Endothelial cell (in vitro differentiated cells): ENCODE results near the gene ITPKB. TPM values are rescaled to one million over a fixed set of nuclear protein-coding genes. Genes with fewer than 3 reads are reported as not detected.
"Not testable (repeated sequence)": the region's sequence is repeated elsewhere in the genome, so short reads cannot be mapped to it uniquely, and the experiment has no call there.

Experiments
- DNase-seq: peaks from one replicate; pipeline ENCODE4 v3.0.0; 2021; ENCODE audit warnings: low spot score
- H3K27ac Mint-ChIP-seq: one replicate; pipeline ENCODE4 v1.8.0; 2021; ENCODE audit warnings: mixed read lengths, inconsistent platforms; ENCODE audit not compliant: unreplicated experiment
- H3K27me3 Mint-ChIP-seq: one replicate; pipeline ENCODE4 v1.8.0; 2021; ENCODE audit warnings: mild to moderate bottlenecking, moderate library complexity, mixed read lengths, inconsistent platforms; ENCODE audit not compliant: unreplicated experiment
- H3K36me3 Mint-ChIP-seq: one replicate; pipeline ENCODE4 v1.8.0; 2021; ENCODE audit warnings: mild to moderate bottlenecking, low read depth, mixed read lengths, inconsistent platforms; ENCODE audit not compliant: unreplicated experiment
- H3K4me1 Mint-ChIP-seq: one replicate; pipeline ENCODE4 v1.8.0; 2021; ENCODE audit warnings: mild to moderate bottlenecking, mixed read lengths, inconsistent platforms; ENCODE audit not compliant: unreplicated experiment
- H3K4me3 Mint-ChIP-seq: one replicate; pipeline ENCODE4 v1.8.0; 2021; ENCODE audit warnings: mild to moderate bottlenecking, mixed read lengths, inconsistent platforms; ENCODE audit not compliant: unreplicated experiment
- H3K9me3 Mint-ChIP-seq: one replicate; pipeline ENCODE4 v1.8.0; 2021; ENCODE audit warnings: mixed read lengths, inconsistent platforms; ENCODE audit not compliant: unreplicated experiment
- total RNA-seq: library from RNA; stranded (reverse); fragmentation: NEBNext Ultra II Directional; extraction: Animal tissue kit (Norgen Biotek cat#: 25700); gene quantifications from one replicate; pipeline ENCODE4 v1.2.1, GENCODE V29; 2021; ENCODE audit not compliant: unreplicated experiment
- TF ChIP-seq, protein P1 (sequence below): fragments of 200-600 bp; sonication (generic); IDR thresholded peaks from one replicate; pipeline ENCODE4 v1.5.0; 2021; ENCODE audit warnings: antibody characterized with exemption; ENCODE audit not compliant: unreplicated experiment

The ITPKB gene
- total RNA-seq, 1 donor from 2014 or later: 144 TPM

DNA sequence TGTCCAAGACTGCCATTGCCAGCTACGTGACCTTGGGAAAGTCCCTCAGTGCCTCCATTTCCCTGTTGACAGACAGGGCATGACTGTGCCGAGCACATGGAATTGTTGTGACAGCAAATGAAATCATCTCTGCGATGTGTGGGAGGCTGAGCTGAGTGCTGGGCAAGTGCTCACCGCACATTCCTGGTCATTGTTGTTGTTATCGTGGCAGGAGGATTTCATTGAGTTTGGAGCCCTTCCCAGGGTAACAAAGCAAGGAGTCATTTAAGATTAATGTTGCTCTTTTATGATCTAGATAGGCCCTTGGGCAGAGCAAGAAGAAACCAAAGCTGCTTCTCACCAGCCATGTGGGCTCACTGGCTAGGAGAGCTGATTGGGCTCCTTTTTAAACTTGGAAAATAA lies 39.6 kb upstream of the ITPKB start:
- H3K27me3 Mint-ChIP-seq: no peaks in the 10 kb centered on the region
- no peaks in the 10 kb centered on the region for H3K9me3 Mint-ChIP-seq
- TF ChIP-seq, protein P1, sequence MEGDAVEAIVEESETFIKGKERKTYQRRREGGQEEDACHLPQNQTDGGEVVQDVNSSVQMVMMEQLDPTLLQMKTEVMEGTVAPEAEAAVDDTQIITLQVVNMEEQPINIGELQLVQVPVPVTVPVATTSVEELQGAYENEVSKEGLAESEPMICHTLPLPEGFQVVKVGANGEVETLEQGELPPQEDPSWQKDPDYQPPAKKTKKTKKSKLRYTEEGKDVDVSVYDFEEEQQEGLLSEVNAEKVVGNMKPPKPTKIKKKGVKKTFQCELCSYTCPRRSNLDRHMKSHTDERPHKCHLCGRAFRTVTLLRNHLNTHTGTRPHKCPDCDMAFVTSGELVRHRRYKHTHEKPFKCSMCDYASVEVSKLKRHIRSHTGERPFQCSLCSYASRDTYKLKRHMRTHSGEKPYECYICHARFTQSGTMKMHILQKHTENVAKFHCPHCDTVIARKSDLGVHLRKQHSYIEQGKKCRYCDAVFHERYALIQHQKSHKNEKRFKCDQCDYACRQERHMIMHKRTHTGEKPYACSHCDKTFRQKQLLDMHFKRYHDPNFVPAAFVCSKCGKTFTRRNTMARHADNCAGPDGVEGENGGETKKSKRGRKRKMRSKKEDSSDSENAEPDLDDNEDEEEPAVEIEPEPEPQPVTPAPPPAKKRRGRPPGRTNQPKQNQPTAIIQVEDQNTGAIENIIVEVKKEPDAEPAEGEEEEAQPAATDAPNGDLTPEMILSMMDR: no peak
- no peak overlapping the region for H3K27ac Mint-ChIP-seq
- DNase-seq: no peak
- H3K4me1 Mint-ChIP-seq: peaks cover under 1% of the 10 kb centered on the region
- no peaks in the 10 kb centered on the region for H3K36me3 Mint-ChIP-seq
- H3K4me3 Mint-ChIP-seq: no peak overlapping the region

DNA sequence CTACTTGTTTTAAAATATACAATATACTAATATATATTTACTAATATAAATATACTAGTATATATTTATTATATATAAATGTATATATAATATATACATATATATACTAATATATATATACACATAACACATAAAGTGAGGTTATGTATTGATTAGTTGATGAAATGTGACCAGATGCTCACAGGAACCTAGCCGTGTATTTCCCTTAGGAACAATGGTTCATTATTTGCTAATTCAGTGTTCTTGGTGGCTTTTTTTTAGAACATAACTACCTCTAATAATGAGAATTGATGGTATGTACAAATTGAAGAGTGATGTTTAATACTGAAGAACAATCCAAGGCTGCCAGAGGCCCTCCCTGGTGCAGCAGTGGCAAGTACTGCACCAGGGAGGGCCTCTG lies 37.9 kb upstream of the ITPKB start:
- TF ChIP-seq, protein P1: no peak
- H3K27ac Mint-ChIP-seq: no peak overlapping the region
- no peaks in the 10 kb centered on the region for H3K27me3 Mint-ChIP-seq
- H3K9me3 Mint-ChIP-seq: no peaks in the 10 kb centered on the region
- no peaks in the 10 kb centered on the region for H3K4me1 Mint-ChIP-seq
- H3K36me3 Mint-ChIP-seq: no peaks in the 10 kb centered on the region
- DNase-seq: no peak
- no peak overlapping the region for H3K4me3 Mint-ChIP-seq

DNA sequence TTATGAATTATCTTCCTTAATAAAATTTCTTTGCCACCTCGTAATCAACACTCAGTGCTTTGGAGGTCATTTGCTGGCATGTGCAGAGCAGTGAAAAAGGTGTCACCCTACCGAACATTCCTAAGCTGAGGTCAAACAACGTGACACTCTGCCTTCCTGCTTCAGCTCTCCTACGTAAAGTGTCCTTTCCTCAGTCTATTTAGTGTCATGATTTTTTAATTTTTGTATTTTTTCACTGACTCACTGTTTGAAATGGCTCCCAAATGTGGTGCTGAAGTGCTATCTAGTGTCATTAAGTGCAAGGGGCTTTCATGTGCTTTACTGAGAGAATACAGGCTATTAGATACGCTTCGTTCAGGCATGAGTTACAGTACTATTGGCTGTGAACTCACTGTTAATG lies 37.0 kb upstream of the ITPKB start:
- Mint-ChIP-seq H3K36me3 (no peaks in the 10 kb centered on the region), H3K4me3 (no peak overlapping the region), H3K27ac (no peak overlapping the region), H3K27me3 (peaks cover 4% of the 10 kb centered on the region), H3K4me1 (no peaks in the 10 kb centered on the region), H3K9me3 (no peaks in the 10 kb centered on the region)
- DNase-seq: no peak
- TF ChIP-seq, protein P1: no peak

DNA sequence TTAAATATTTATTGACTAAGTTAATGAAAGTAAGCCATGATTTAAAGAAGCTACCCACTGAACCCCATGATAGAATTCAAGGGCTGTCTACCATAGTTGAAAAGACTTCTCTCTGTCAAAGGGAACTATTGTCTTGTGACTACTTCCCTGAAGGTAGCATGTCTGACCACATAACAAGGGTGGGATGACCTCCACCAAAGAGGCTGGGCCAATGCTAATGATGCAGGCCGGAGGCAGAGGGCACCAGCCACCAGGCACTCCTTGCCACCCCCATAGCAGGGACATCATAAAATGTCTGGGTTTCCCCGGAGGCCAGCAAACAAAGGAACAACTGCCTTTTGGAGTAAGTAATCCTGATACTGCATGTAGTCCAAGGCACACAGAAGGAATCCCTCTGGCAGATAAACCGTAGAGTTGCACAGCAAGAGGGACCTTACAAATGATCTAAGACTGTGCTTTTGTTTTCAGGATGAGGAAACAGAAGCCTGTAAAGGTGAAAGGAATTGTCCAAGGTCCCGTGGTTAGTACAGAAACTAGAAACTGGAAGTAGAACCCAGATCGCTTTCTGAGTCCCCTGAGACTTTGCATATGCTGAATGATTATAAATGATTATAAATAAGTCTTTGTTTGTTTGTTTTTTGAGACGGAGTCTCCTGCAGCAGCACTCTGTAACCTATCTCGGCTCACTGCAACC lies 33.5 kb upstream of the ITPKB start:
- no peak overlapping the region for H3K27ac Mint-ChIP-seq
- no peak for DNase-seq
- H3K36me3 Mint-ChIP-seq: no peaks in the 10 kb centered on the region
- H3K4me1 Mint-ChIP-seq: no peaks in the 10 kb centered on the region
- H3K9me3 Mint-ChIP-seq: no peaks in the 10 kb centered on the region
- TF ChIP-seq, protein P1: no peak
- no peak overlapping the region for H3K4me3 Mint-ChIP-seq
- peaks cover 4% of the 10 kb centered on the region for H3K27me3 Mint-ChIP-seq

DNA sequence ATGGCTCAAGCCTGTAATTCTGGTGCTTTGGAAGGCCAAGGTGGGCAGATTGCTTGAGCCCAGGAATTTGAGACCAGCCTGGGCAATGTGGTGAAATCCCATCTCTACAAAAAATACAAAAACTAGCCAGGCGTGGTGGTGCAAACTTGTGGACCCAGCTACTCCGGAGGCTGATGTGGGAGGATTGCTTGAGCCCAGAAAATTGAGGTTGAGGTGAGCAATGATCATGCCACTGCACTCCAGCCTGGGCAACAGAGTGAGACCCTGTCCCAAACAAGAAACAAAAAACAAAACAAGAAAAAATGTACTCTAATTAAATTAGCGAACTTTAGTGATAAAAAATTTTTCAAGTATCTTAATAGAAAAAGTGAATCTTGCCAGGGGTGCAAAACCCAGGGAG lies 28.1 kb upstream of the ITPKB start:
- H3K9me3 Mint-ChIP-seq, H3K4me3 Mint-ChIP-seq, DNase-seq, H3K27ac Mint-ChIP-seq, H3K27me3 Mint-ChIP-seq, H3K36me3 Mint-ChIP-seq: not testable (repeated sequence)
- H3K4me1 Mint-ChIP-seq: peaks cover 15% of the 10 kb centered on the region
